NCI-H2171 treated with DMSO at 0.1 percent for 48 hours (cell line): ENCODE data around the gene NBL1.

Source experiments
- DNase-seq: peaks from one replicate; lab custom pipeline; 2025; lab: John Stamatoyannopoulos, UW

Gene NBL1

GRCh38 chr1:19703280-19703679 is 59.2 kb downstream of the NBL1 start:
- DNase-seq, result no peak

- peak; percentile 61 for DNase-seq
Observed at GRCh38 chr1:19704247-19705113, 60.4 kb downstream of the NBL1 start.

- DNase-seq, result no peak
Observed at GRCh38 chr1:19705464-19705863, 61.4 kb downstream of the NBL1 start.

- no peak for DNase-seq
Observed at GRCh38 chr1:19706136-19706535, 62.0 kb downstream of the NBL1 start.
